Glutamatergic neuron (in vitro differentiated cells): ENCODE data around the gene FARS2. TPM values are rescaled to one million over a fixed set of nuclear protein-coding genes. Genes with fewer than 3 reads are reported as not detected.

ENCODE experiments used
- DNase-seq: peaks from one replicate; pipeline ENCODE4 v3.0.0; 2022
- H3K27ac Mint-ChIP-seq: one replicate; pipeline ENCODE4 v1.8.0; 2020; ENCODE audit warnings: mild to moderate bottlenecking, mixed read lengths, inconsistent platforms; ENCODE audit not compliant: unreplicated experiment
- H3K27me3 Mint-ChIP-seq: one replicate; pipeline ENCODE4 v1.8.0; 2020; ENCODE audit warnings: mild to moderate bottlenecking, moderate library complexity, mixed read lengths, inconsistent platforms; ENCODE audit not compliant: unreplicated experiment
- H3K36me3 Mint-ChIP-seq: one replicate; pipeline ENCODE4 v1.8.0; 2020; ENCODE audit warnings: mild to moderate bottlenecking, mixed read lengths, inconsistent platforms; ENCODE audit not compliant: unreplicated experiment
- H3K4me1 Mint-ChIP-seq: one replicate; pipeline ENCODE4 v1.8.0; 2020; ENCODE audit warnings: mild to moderate bottlenecking, low read depth, mixed read lengths, inconsistent platforms; ENCODE audit not compliant: unreplicated experiment
- H3K4me3 Mint-ChIP-seq: one replicate; pipeline ENCODE4 v1.8.0; 2020; ENCODE audit warnings: mild to moderate bottlenecking, mixed read lengths, inconsistent platforms; ENCODE audit not compliant: unreplicated experiment
- H3K9me3 Mint-ChIP-seq: one replicate; pipeline ENCODE4 v1.8.0; 2020; ENCODE audit warnings: mild to moderate bottlenecking, moderate library complexity, mixed read lengths, inconsistent platforms; ENCODE audit not compliant: unreplicated experiment
- CTCF ChIP-seq: fragments of 200-600 bp; sonication (generic); IDR thresholded peaks from one replicate; pipeline ENCODE4 v1.5.0; 2021; ENCODE audit not compliant: partially characterized antibody, unreplicated experiment
- total RNA-seq: library from RNA; stranded (reverse); fragmentation: NEBNext Ultra II Directional; extraction: Animal tissue kit (Norgen Biotek cat#: 25700); gene quantifications from one replicate; pipeline ENCODE4 v1.2.1, GENCODE V29; 2021; ENCODE audit not compliant: unreplicated experiment

FARS2 gene
- total RNA-seq, 1 donor from 2014 or later, result 14.2 TPM

- no peak for DNase-seq
- Mint-ChIP-seq H3K4me3 (no peak overlapping the region), H3K4me1 (peaks cover 33% of the 10 kb centered on the region), H3K9me3 (no peaks in the 10 kb centered on the region), H3K27me3 (no peaks in the 10 kb centered on the region), H3K27ac (no peak overlapping the region), H3K36me3 (no peaks in the 10 kb centered on the region)
- TF ChIP-seq CTCF, result no peak
These were observed 14.2 kb downstream of the FARS2 start for GRCh38 chr6:5275497-5275896.

- H3K27me3 Mint-ChIP-seq, result no peaks in the 10 kb centered on the region
- H3K4me3 Mint-ChIP-seq, result no peak overlapping the region
- peaks cover 26% of the 10 kb centered on the region for H3K4me1 Mint-ChIP-seq
- no peaks in the 10 kb centered on the region for H3K36me3 Mint-ChIP-seq
- no peaks in the 10 kb centered on the region for H3K9me3 Mint-ChIP-seq
- no peak for DNase-seq
- no peak overlapping the region for H3K27ac Mint-ChIP-seq
- TF ChIP-seq CTCF, result no peak
These were observed 15.3 kb downstream of the FARS2 start for GRCh38 chr6:5276581-5276980.

- H3K27ac Mint-ChIP-seq, result no peak overlapping the region
- peaks cover 4% of the 10 kb centered on the region for H3K27me3 Mint-ChIP-seq
- DNase-seq, result no peak
- peaks cover 29% of the 10 kb centered on the region for H3K4me1 Mint-ChIP-seq
- TF ChIP-seq CTCF, result no peak
- H3K9me3 Mint-ChIP-seq, result no peaks in the 10 kb centered on the region
- H3K4me3 Mint-ChIP-seq, result no peak overlapping the region
- H3K36me3 Mint-ChIP-seq, result no peaks in the 10 kb centered on the region
These were observed 16.3 kb downstream of the FARS2 start for GRCh38 chr6:5277589-5277988.

GRCh38 chr6:5278047-5278446, 16.7 kb downstream of the FARS2 start:
- Mint-ChIP-seq H3K27me3 (peaks cover 5% of the 10 kb centered on the region), H3K4me3 (no peak overlapping the region), H3K9me3 (no peaks in the 10 kb centered on the region), H3K4me1 (peaks cover 24% of the 10 kb centered on the region), H3K36me3 (no peaks in the 10 kb centered on the region), H3K27ac (no peak overlapping the region)
- TF ChIP-seq CTCF, result no peak
- DNase-seq, result no peak

- no peak for DNase-seq
- H3K27ac Mint-ChIP-seq, result no peak overlapping the region
- no peak for TF ChIP-seq CTCF
- H3K4me1 Mint-ChIP-seq, result peaks cover 18% of the 10 kb centered on the region
- peaks cover 5% of the 10 kb centered on the region for H3K27me3 Mint-ChIP-seq
- no peaks in the 10 kb centered on the region for H3K36me3 Mint-ChIP-seq
- no peak overlapping the region for H3K4me3 Mint-ChIP-seq
- H3K9me3 Mint-ChIP-seq, result no peaks in the 10 kb centered on the region
These were observed 17.3 kb downstream of the FARS2 start for GRCh38 chr6:5278565-5279120.
